HCT116 (cell line): ENCODE measurements around the gene SLC14A1. TPM values are rescaled to one million over a fixed set of nuclear protein-coding genes. Genes with fewer than 3 reads are reported as not detected.

Experiments used
- ATAC-seq: fragments of 200-7000 bp; cut with Tn5 transposase; 2 replicates; pipeline ENCODE4 v1.9.1; 2020; ENCODE audit warnings: mild to moderate bottlenecking, moderate library complexity
- BruUV-seq: library from RNA; stranded (reverse); fragments of 400-500 nt; replicated peaks from 2 replicates; lab custom pipeline; 2021; lab: Mats Ljungman, UMichigan
- CTCF ChIA-PET: fragments of 300-600 bp; sonication (Branson Sonifier 250); formaldehyde crosslinking; loops from one replicate; lab custom pipeline; 2021; ENCODE audit warnings: antibody characterized with exemption; lab: Charles Lee
- POLR2A ChIA-PET: fragments of 300-600, 350-600 bp; sonication (Branson Sonifier 250); formaldehyde crosslinking; loops from one replicate; lab custom pipeline; 2021; ENCODE audit warnings: antibody characterized with exemption; lab: Charles Lee
- RAD21 ChIA-PET, 2 experiments: fragments of 300-600 bp; sonication (Branson Sonifier 250); formaldehyde crosslinking; loops; one replicate each; lab custom pipeline; 2023; ENCODE audit warnings: low total read pairs in 2 of 2; ENCODE audit not compliant: uncharacterized antibody in 2 of 2, unreplicated experiment in 2 of 2, low non-redundant PET in 1 of 2; lab: Charles Lee
- DNase-seq: peaks from one replicate; pipeline ENCODE4 v3.0.0-alpha.2; 2010; ENCODE audit warnings: low read depth, low spot score
- H2AFZ ChIP-seq: fragments of 200-600 bp; shearing (Covaris generic), sonication (generic); 2 replicates; pipeline ENCODE4 v1.6.1; 2017; ENCODE audit warnings: low read depth, mixed run types, mixed read lengths, antibody characterized with exemption, low read length; ENCODE audit not compliant: poor library complexity, severe bottlenecking
- H3K27ac ChIP-seq: 2 replicates; pipeline ENCODE4 v1.5.1; 2012; ENCODE audit warnings: low read depth, low read length
- H3K27me3 ChIP-seq: fragments of 200-600 bp; sonication (generic); 2 replicates; pipeline ENCODE4 v1.6.1; 2016; ENCODE audit warnings: mixed run types, low read length, mixed read lengths; ENCODE audit not compliant: insufficient read depth
- H3K36me3 ChIP-seq, 2 experiments: fragments of 200-500 bp in 1 of 2; fragments of 200-600 bp in 1 of 2; sonication (Bioruptor generic) in 1 of 2; sonication (generic) in 1 of 2; 2 replicates each; pipeline versions ENCODE4 v1.5.1 to v1.6.1; 2014 to 2016; ENCODE audit warnings: low read length in 2 of 2, inconsistent platforms in 1 of 2, mixed read lengths in 1 of 2, mixed run types in 1 of 2; ENCODE audit not compliant: insufficient read depth in 2 of 2, control insufficient read depth in 1 of 2
- H3K4me1 ChIP-seq, 2 experiments: fragments of 200-600 bp in 1 of 2; sonication (generic) in 1 of 2; 2 replicates each; pipeline versions ENCODE4 v1.5.1 to v1.6.1; 2012 to 2017; ENCODE audit warnings: low read length in 2 of 2, inconsistent platforms in 1 of 2, mild to moderate bottlenecking in 1 of 2, mixed read lengths in 1 of 2, mixed run types in 1 of 2, moderate library complexity in 1 of 2; ENCODE audit not compliant: insufficient read depth in 2 of 2, control insufficient read depth in 1 of 2
- H3K4me2 ChIP-seq: fragments of 200-600 bp; sonication (generic); 2 replicates; pipeline ENCODE4 v1.6.1; 2017; ENCODE audit warnings: mixed run types, low read length, mixed read lengths
- H3K4me3 ChIP-seq, 2 experiments: fragments of 200-600 bp in 1 of 2; sonication (generic) in 1 of 2; replicated peaks in 1 of 2; 2 replicates each; pipeline ENCODE4 v1.5.1; 2011 to 2016; ENCODE audit warnings: low read length in 2 of 2, control low read depth in 1 of 2, low read depth in 1 of 2, mild to moderate bottlenecking in 1 of 2, mixed read lengths in 1 of 2, mixed run types in 1 of 2
- H3K79me2 ChIP-seq: fragments of 200-600 bp; sonication (generic); 2 replicates; pipeline ENCODE4 v1.6.1; 2017; ENCODE audit warnings: mild to moderate bottlenecking, mixed run types, low read length, moderate library complexity, mixed read lengths; ENCODE audit not compliant: insufficient read depth
- H3K9ac ChIP-seq: fragments of 200-600 bp; sonication (generic); 2 replicates; pipeline ENCODE4 v1.6.1; 2016; ENCODE audit warnings: low read length, mixed read lengths
- H3K9me2 ChIP-seq: fragments of 200-600 bp; sonication (generic), shearing (Covaris generic); 2 replicates; pipeline ENCODE4 v1.6.1; 2017; ENCODE audit warnings: mixed run types, mild to moderate bottlenecking, moderate library complexity; ENCODE audit not compliant: insufficient read depth
- H3K9me3 ChIP-seq, 2 experiments: fragments of 200-500 bp in 1 of 2; fragments of 200-600 bp in 1 of 2; sonication (Bioruptor generic) in 1 of 2; sonication (generic) in 1 of 2; 2 replicates each; pipeline ENCODE4 v1.6.1; 2014 to 2017; ENCODE audit warnings: low read length in 2 of 2, mixed read lengths in 2 of 2, inconsistent platforms in 1 of 2, low read depth in 1 of 2, mild to moderate bottlenecking in 1 of 2, mixed run types in 1 of 2, moderate library complexity in 1 of 2; ENCODE audit not compliant: control insufficient read depth in 1 of 2, insufficient read depth in 1 of 2
- H4K20me1 ChIP-seq: fragments of 200-600 bp; sonication (generic), shearing (Covaris generic); 2 replicates; pipeline ENCODE4 v1.6.1; 2017; ENCODE audit warnings: mixed run types, mild to moderate bottlenecking, moderate library complexity; ENCODE audit not compliant: insufficient read depth
- CBX3 ChIP-seq: IDR thresholded peaks from 2 replicates; pipeline ENCODE4 v1.6.1; 2012; ENCODE audit warnings: low read depth
- EGR1 ChIP-seq: IDR thresholded peaks from 2 replicates; pipeline ENCODE4 v1.6.1; 2012; ENCODE audit warnings: low read depth
- ELF1 ChIP-seq: IDR thresholded peaks from 2 replicates; pipeline ENCODE4 v1.6.1; 2012; ENCODE audit warnings: low read depth, borderline replicate concordance
- EZH2 ChIP-seq: fragments of 200-600 bp; sonication (generic); IDR thresholded peaks from 2 replicates; pipeline ENCODE4 v1.6.1; 2017; ENCODE audit warnings: antibody characterized with exemption, mixed run types
- FOSL1 ChIP-seq: IDR thresholded peaks from 2 replicates; pipeline ENCODE4 v1.6.1; 2012; ENCODE audit warnings: low read depth
- JUND ChIP-seq: IDR thresholded peaks from 2 replicates; pipeline ENCODE4 v1.6.1; 2012
- POLR2A ChIP-seq: IDR thresholded peaks from 2 replicates; pipeline ENCODE4 v1.7.0; 2011; ENCODE audit warnings: borderline replicate concordance; ENCODE audit not compliant: insufficient read depth, insufficient read length; ENCODE audit errors: extremely low read depth
- POLR2AphosphoS5 ChIP-seq: IDR thresholded peaks from 2 replicates; pipeline ENCODE4 v1.6.1; 2011; ENCODE audit warnings: mild to moderate bottlenecking, low read depth, low read length, moderate library complexity
- RAD21 ChIP-seq: IDR thresholded peaks from 2 replicates; pipeline ENCODE4 v1.6.1; 2012; ENCODE audit warnings: low read depth, mild to moderate bottlenecking
- SIN3A ChIP-seq: IDR thresholded peaks from 2 replicates; pipeline ENCODE4 v1.6.1; 2012; ENCODE audit warnings: low read depth
- SRF ChIP-seq: IDR thresholded peaks from 2 replicates; pipeline ENCODE4 v1.6.1; 2012; ENCODE audit warnings: low read depth
- YY1 ChIP-seq: IDR thresholded peaks from 2 replicates; pipeline ENCODE4 v1.6.1; 2011; ENCODE audit warnings: low read length, low read depth, moderate library complexity, mild to moderate bottlenecking; ENCODE audit not compliant: insufficient replicate concordance; ENCODE audit errors: extremely low read depth
- intact Hi-C: fragments of 100-400 bp; cut with micrococcal nuclease; formaldehyde crosslinking; loops from 2 replicates; pipeline ENCODE4 v1.10.0; 2022
- total RNA-seq: library from RNA; stranded (reverse); gene quantifications from one replicate; pipeline ENCODE4 v1.2.1, GENCODE V29; 2021; ENCODE audit not compliant: unreplicated experiment
- TF ChIP-seq, protein P1 (sequence below): IDR thresholded peaks from 2 replicates; pipeline ENCODE4 v1.6.1; 2012
- TF ChIP-seq, protein P2 (sequence below): IDR thresholded peaks from 2 replicates; pipeline ENCODE4 v1.6.1; 2012
- TF ChIP-seq, protein P3 (sequence below), 3 experiments: fragments of 200-600 bp in 1 of 3; sonication (generic) in 1 of 3; IDR thresholded peaks in 2 of 3; conservative IDR thresholded peaks in 1 of 3; 2 replicates each; pipeline ENCODE4 v1.5.1; 2012 to 2017; ENCODE audit warnings: low read depth in 2 of 3, low read length in 2 of 3, antibody characterized with exemption in 1 of 3, borderline replicate concordance in 1 of 3, control low read depth in 1 of 3, mild to moderate bottlenecking in 1 of 3, mixed read lengths in 1 of 3, mixed run types in 1 of 3, moderate library complexity in 1 of 3; ENCODE audit not compliant: insufficient read depth in 1 of 3

SLC14A1 gene
- total RNA-seq, 1 experiment from 2014 or later: not detected

DNA sequence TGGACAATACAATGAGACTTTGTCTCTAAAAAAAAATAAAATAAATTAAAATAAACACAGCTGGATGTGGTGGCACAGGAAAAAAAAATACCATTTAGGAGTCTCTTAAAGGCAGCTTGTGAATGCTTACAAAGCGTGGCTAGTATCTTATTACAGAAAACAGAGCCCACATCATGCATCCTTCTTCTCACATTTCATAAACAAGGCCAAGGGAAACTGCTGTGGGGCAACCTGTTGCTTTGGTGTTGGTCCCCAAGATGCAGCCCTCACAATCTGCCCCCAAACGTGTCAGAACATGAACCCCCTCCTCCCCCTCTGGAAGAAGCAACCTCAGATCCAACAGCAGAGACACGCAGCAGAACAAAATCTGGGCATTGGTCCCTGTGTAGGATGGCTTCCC is 2.6 kb downstream of the SLC14A1 start:
- no TSS peak for BruUV-seq
- Histone ChIP-seq H3K4me1 (no peaks in the 10 kb centered on the region), H3K4me3 (no peak overlapping the region), H3K27ac (no peak overlapping the region), H3K9ac (no peak overlapping the region), H4K20me1 (no peaks in the 10 kb centered on the region), H3K4me2 (no peak overlapping the region), H3K27me3 (0 out of 2 replicates have a peak, but pooled peaks cover 5% of the 10 kb centered on the region), H3K9me2 (0 out of 2 replicates have a peak, but pooled peaks cover 3% of the 10 kb centered on the region), H3K36me3 (no peaks in the 10 kb centered on the region), H2AFZ (no peak overlapping the region), H3K79me2 (no peaks in the 10 kb centered on the region), H3K9me3 (no peaks in the 10 kb centered on the region)
- TF ChIP-seq POLR2A: no peak
- TF ChIP-seq FOSL1: no peak
- no peak for TF ChIP-seq SRF
- TF ChIP-seq YY1: no peak
- TF ChIP-seq, protein P1, sequence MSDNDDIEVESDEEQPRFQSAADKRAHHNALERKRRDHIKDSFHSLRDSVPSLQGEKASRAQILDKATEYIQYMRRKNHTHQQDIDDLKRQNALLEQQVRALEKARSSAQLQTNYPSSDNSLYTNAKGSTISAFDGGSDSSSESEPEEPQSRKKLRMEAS: no peak
- TF ChIP-seq EGR1: no peak
- no peak for TF ChIP-seq POLR2AphosphoS5
- no peak for TF ChIP-seq SIN3A
- DNase-seq: no peak
- RAD21 ChIA-PET: no interaction called here
- POLR2A ChIA-PET: no interaction called here
- CTCF ChIA-PET: no interaction called here
- intact Hi-C loops: no loop called here
- no peak for ATAC-seq

DNA sequence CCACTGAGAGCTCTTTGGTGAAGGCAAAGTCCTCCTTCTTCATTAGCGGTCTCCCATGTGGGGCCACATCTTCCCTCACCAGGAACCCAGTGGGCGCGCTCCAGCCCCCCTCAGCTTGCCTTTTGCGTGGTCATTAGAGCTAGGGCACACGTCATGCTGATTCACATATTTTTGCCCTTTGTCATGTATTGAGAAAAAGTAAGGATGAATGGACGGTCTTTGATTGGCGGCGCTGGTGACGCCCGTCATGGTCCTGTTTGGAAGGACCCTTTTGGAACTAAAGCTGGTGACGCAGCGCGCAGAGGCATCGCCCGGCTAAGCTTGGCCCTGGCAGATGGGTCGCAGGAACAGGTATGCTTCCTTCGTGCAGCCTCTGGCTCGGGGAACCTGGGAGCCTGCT is 3.1 kb downstream of the SLC14A1 start:
- Histone ChIP-seq H3K79me2 (no peaks in the 10 kb centered on the region), H3K27me3 (0 out of 2 replicates have a peak, but pooled peaks cover under 1% of the 10 kb centered on the region), H3K4me3 (no peak overlapping the region), H4K20me1 (no peaks in the 10 kb centered on the region), H3K9me2 (0 out of 2 replicates have a peak, but pooled peaks cover 3% of the 10 kb centered on the region), H3K4me2 (no peak overlapping the region), H3K36me3 (no peaks in the 10 kb centered on the region), H2AFZ (no peak overlapping the region), H3K9ac (no peak overlapping the region), H3K4me1 (no peaks in the 10 kb centered on the region), H3K27ac (no peak overlapping the region), H3K9me3 (no peaks in the 10 kb centered on the region)
- POLR2A ChIA-PET: no interaction called here
- RAD21 ChIA-PET: no interaction called here
- no peak for DNase-seq
- ATAC-seq: no peak
- CTCF ChIA-PET: no interaction called here
- intact Hi-C loops: no loop called here
- TF ChIP-seq CBX3: no peak
- TF ChIP-seq, protein P2, sequence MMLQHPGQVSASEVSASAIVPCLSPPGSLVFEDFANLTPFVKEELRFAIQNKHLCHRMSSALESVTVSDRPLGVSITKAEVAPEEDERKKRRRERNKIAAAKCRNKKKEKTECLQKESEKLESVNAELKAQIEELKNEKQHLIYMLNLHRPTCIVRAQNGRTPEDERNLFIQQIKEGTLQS: no peak
- TF ChIP-seq YY1: no peak
- no peak for TF ChIP-seq JUND
- TF ChIP-seq RAD21: no peak
- no peak for TF ChIP-seq ELF1
- no peak for TF ChIP-seq EGR1
- TF ChIP-seq, protein P3, sequence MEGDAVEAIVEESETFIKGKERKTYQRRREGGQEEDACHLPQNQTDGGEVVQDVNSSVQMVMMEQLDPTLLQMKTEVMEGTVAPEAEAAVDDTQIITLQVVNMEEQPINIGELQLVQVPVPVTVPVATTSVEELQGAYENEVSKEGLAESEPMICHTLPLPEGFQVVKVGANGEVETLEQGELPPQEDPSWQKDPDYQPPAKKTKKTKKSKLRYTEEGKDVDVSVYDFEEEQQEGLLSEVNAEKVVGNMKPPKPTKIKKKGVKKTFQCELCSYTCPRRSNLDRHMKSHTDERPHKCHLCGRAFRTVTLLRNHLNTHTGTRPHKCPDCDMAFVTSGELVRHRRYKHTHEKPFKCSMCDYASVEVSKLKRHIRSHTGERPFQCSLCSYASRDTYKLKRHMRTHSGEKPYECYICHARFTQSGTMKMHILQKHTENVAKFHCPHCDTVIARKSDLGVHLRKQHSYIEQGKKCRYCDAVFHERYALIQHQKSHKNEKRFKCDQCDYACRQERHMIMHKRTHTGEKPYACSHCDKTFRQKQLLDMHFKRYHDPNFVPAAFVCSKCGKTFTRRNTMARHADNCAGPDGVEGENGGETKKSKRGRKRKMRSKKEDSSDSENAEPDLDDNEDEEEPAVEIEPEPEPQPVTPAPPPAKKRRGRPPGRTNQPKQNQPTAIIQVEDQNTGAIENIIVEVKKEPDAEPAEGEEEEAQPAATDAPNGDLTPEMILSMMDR (IDR thresholded peaks at IDR 0.05 in 2 of 3, conservative IDR thresholded peaks at IDR 0.05 in 1 of 3; ENCODE audit: borderline replicate concordance in 1 of 3, insufficient read depth in 1 of 3, low read depth in 2 of 3, low read length in 2 of 3): no peak
- no peak for TF ChIP-seq EZH2
- BruUV-seq: no TSS peak
